Measurements from ENCODE around the gene PJVK.

- TF ChIP-seq CTCF (IDR thresholded peaks at IDR 0.05) (no peak), POLR2AphosphoS5 (IDR thresholded peaks at IDR 0.05; ENCODE audit: low read depth, low read length) (no peak), REST (IDR thresholded peaks at IDR 0.05; ENCODE audit: insufficient read depth in 1 of 2, low read depth in 2 of 2, low read length in 1 of 2) (no peak), TCF7L2 (IDR thresholded peaks at IDR 0.05; ENCODE audit: low read depth, low read length) (no peak)
Measured at GRCh38 chr2:178502751-178503150, 51.6 kb downstream of the PJVK start.
